Fibroblast of skin of right quadriceps (primary cell): ENCODE data around the gene ZNF189.

ENCODE experiments used
- DNase-seq: peaks from one replicate; pipeline ENCODE4 v3.0.0-alpha.2; 2013

ZNF189 gene

GRCh38 chr9:101427358-101427757, 28.7 kb downstream of the ZNF189 start:
- no peak for DNase-seq

GRCh38 chr9:101427957-101428655, 29.5 kb downstream of the ZNF189 start:
- no peak for DNase-seq

GRCh38 chr9:101428909-101429308, 30.3 kb downstream of the ZNF189 start:
- no peak for DNase-seq

- no peak for DNase-seq
Observed at GRCh38 chr9:101429736-101430135, 31.1 kb downstream of the ZNF189 start.

- no peak for DNase-seq
Observed at GRCh38 chr9:101432171-101432570, 33.5 kb downstream of the ZNF189 start.

- no peak for DNase-seq
Observed at GRCh38 chr9:101432740-101433139, 34.1 kb downstream of the ZNF189 start.

- no peak for DNase-seq
Observed at GRCh38 chr9:101433229-101433628, 34.6 kb downstream of the ZNF189 start.

- DNase-seq, result no peak
Observed at GRCh38 chr9:101434998-101435397, 36.3 kb downstream of the ZNF189 start.

GRCh38 chr9:101435601-101436079, 37.0 kb downstream of the ZNF189 start, which contains the start of gene ALDOB:
ALDOB (minus strand) TSS chr9:101435774; CDS start chr9:101430887, 4,887 bp downstream.
- DNase-seq, result no peak

- DNase-seq, result peak; percentile 11
Observed at GRCh38 chr9:101437806-101438232, 39.2 kb downstream of the ZNF189 start.

GRCh38 chr9:101438523-101438922, 39.9 kb downstream of the ZNF189 start:
- no peak for DNase-seq

- DNase-seq, result no peak
Observed at GRCh38 chr9:101440714-101441230, 42.1 kb downstream of the ZNF189 start.

- DNase-seq, result no peak
Observed at GRCh38 chr9:101442318-101442717, 43.7 kb downstream of the ZNF189 start.

GRCh38 chr9:101442736-101443135, 44.1 kb downstream of the ZNF189 start:
- no peak for DNase-seq

GRCh38 chr9:101443364-101443771, 44.7 kb downstream of the ZNF189 start:
- DNase-seq, result no peak

GRCh38 chr9:101445353-101446029, 46.8 kb downstream of the ZNF189 start:
- peak; percentile 24 for DNase-seq

- DNase-seq, result no peak
Observed at GRCh38 chr9:101446732-101447131, 48.1 kb downstream of the ZNF189 start.

GRCh38 chr9:101448680-101449070, 50.0 kb downstream of the ZNF189 start:
- DNase-seq, result no peak

- peak; percentile 52 for DNase-seq
Observed at GRCh38 chr9:101449071-101449721, 50.5 kb downstream of the ZNF189 start.

GRCh38 chr9:101450931-101451330, 52.3 kb downstream of the ZNF189 start:
- DNase-seq, result no peak

- no peak for DNase-seq
Observed at GRCh38 chr9:101451498-101451897, 52.8 kb downstream of the ZNF189 start.

GRCh38 chr9:101453776-101454570, 55.3 kb downstream of the ZNF189 start:
- peak; percentile 31 for DNase-seq
